Measurements from ENCODE around the gene NXT2. TPM values are rescaled to one million over a fixed set of nuclear protein-coding genes. Genes with fewer than 3 reads are reported as not detected.

Gene NXT2
- polyA plus RNA-seq, 3 donors: 4.2 to 22.5 (median 18.5) TPM

DNA sequence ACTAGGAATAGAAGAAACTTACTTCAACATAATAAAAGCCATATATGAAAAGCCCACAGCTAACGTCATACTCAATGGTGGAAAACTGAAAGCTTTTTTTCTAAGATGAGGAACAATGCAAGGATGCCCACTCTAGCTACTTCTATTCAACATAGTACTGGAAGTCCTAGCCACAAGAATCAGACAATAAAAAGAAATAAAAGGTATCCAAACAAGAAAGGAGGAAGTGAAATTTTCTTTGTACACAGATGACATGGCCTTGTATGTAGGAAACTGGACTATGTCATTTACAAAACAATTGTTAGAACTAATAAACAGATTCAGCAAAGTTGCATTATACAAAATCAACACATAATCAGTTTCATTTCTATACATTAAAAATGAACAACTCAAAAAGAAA lies 25.5 kb upstream of the NXT2 start:
- no peak overlapping the region for H3K27ac Mint-ChIP-seq

DNA sequence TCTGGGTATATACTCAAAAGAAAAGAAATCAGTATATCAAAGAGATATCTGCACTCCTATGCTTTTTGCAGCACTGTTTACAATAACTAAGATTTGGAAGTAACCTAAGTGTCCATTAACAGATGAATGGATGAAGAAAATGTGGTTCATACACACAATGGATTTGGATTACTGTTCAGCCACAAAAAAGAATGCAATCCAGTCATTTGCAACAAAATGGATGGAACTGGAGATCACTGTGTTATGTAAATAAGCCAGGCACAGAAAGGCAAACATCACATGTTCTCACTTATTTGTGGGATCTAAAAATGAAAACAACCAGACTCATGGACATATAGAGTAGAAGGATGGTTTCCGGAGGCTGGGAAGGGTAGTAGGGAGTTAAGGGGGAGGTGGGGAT lies 17.6 kb upstream of the NXT2 start:
- Mint-ChIP-seq H3K27me3 (ENCODE audit: low read depth in 3 of 3) (peaks cover 0 to 2% (median 2%) of the 10 kb centered on the region in 3 donors), H3K4me3 (no peak overlapping the region)

More for the DNA sequence above, 25.5 kb upstream of the NXT2 start:
- Histone ChIP-seq H3K27ac (ENCODE audit: low read depth in 1 of 2, low read length in 2 of 2) (no peak overlapping the region), H3K79me2 (ENCODE audit: insufficient read depth, low read length) (no peaks in the 10 kb centered on the region), H3K9ac (ENCODE audit: insufficient read depth, low read length, poor library complexity, severe bottlenecking) (no peak overlapping the region), H4K20me1 (ENCODE audit: insufficient read depth, low read length) (no peaks in the 10 kb centered on the region), H2AFZ (ENCODE audit: insufficient read depth, low read depth, low read length, poor library complexity, severe bottlenecking) (no peak overlapping the region), H3K27me3 (ENCODE audit: control insufficient read depth in 2 of 2, insufficient read depth in 2 of 2, low read length in 2 of 2) (no peaks in the 10 kb centered on the region), H3K4me3 (replicated peaks in 1 of 3; ENCODE audit: low read depth in 2 of 3, low read length in 3 of 3) (no peak overlapping the region), H3K9me3 (replicated peaks in 1 of 2; ENCODE audit: control insufficient read depth in 1 of 2, insufficient read depth in 1 of 2, low read length in 2 of 2) (no peaks in the 10 kb centered on the region), H3K4me2 (replicated peaks; ENCODE audit: extremely low read depth, low read length, poor library complexity, severe bottlenecking) (no peak overlapping the region), H3K4me1 (ENCODE audit: control insufficient read depth in 1 of 2, insufficient read depth in 2 of 2, low read length in 2 of 2) (no peaks in the 10 kb centered on the region), H3K36me3 (replicated peaks in 1 of 2; ENCODE audit: control insufficient read depth in 1 of 2, insufficient read depth in 2 of 2, low read length in 2 of 2) (no peaks in the 10 kb centered on the region)
- Mint-ChIP-seq H3K4me1 (no peaks in the 10 kb centered on the region), H3K36me3 (no peaks in the 10 kb centered on the region), H3K4me3 (no peak overlapping the region), H3K27me3 (ENCODE audit: low read depth in 3 of 3) (peaks cover 0 to 6% (median 2%) of the 10 kb centered on the region in 3 donors), H3K9me3 (peaks cover 0 to 2% (median 0%) of the 10 kb centered on the region in 7 donors)
- no peak for DNase-seq
- intact Hi-C loops (cut with micrococcal nuclease): no loop called here
- TF ChIP-seq, protein P1, sequence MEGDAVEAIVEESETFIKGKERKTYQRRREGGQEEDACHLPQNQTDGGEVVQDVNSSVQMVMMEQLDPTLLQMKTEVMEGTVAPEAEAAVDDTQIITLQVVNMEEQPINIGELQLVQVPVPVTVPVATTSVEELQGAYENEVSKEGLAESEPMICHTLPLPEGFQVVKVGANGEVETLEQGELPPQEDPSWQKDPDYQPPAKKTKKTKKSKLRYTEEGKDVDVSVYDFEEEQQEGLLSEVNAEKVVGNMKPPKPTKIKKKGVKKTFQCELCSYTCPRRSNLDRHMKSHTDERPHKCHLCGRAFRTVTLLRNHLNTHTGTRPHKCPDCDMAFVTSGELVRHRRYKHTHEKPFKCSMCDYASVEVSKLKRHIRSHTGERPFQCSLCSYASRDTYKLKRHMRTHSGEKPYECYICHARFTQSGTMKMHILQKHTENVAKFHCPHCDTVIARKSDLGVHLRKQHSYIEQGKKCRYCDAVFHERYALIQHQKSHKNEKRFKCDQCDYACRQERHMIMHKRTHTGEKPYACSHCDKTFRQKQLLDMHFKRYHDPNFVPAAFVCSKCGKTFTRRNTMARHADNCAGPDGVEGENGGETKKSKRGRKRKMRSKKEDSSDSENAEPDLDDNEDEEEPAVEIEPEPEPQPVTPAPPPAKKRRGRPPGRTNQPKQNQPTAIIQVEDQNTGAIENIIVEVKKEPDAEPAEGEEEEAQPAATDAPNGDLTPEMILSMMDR (IDR thresholded peaks at IDR 0.05): no peak
- no CpG with 5 or more reads among the region's 1 CpG for WGBS (ENCODE audit: insufficient coverage)

More for the DNA sequence above, 17.6 kb upstream of the NXT2 start:
- intact Hi-C loops (cut with micrococcal nuclease): no loop called here
- no peaks in the 10 kb centered on the region for H3K9me3 ChIP-seq (replicated peaks in 1 of 2; ENCODE audit: control insufficient read depth in 1 of 2, insufficient read depth in 1 of 2, low read length in 2 of 2)
- H3K4me3 ChIP-seq (replicated peaks in 1 of 3; ENCODE audit: low read depth in 2 of 3, low read length in 3 of 3): no peak overlapping the region
- H3K4me1 ChIP-seq (ENCODE audit: control insufficient read depth in 1 of 2, insufficient read depth in 2 of 2, low read length in 2 of 2): no peaks in the 10 kb centered on the region
- no peaks in the 10 kb centered on the region for H3K4me1 Mint-ChIP-seq
- no peaks in the 10 kb centered on the region for H3K36me3 Mint-ChIP-seq
- no peak overlapping the region for H3K4me2 ChIP-seq (replicated peaks; ENCODE audit: extremely low read depth, low read length, poor library complexity, severe bottlenecking)
- H3K27ac ChIP-seq (ENCODE audit: low read depth in 1 of 2, low read length in 2 of 2): no peak overlapping the region
- no peak for DNase-seq
- H3K79me2 ChIP-seq (ENCODE audit: insufficient read depth, low read length): no peaks in the 10 kb centered on the region
- no CpG with 5 or more reads among the region's 1 CpG for WGBS (ENCODE audit: insufficient coverage)
- H3K9ac ChIP-seq (ENCODE audit: insufficient read depth, low read length, poor library complexity, severe bottlenecking): no peak overlapping the region
- H2AFZ ChIP-seq (ENCODE audit: insufficient read depth, low read depth, low read length, poor library complexity, severe bottlenecking): no peak overlapping the region
- H3K36me3 ChIP-seq (replicated peaks in 1 of 2; ENCODE audit: control insufficient read depth in 1 of 2, insufficient read depth in 2 of 2, low read length in 2 of 2): no peaks in the 10 kb centered on the region
- peaks cover 0 to 10% (median 1%) of the 10 kb centered on the region in 7 donors for H3K9me3 Mint-ChIP-seq
- TF ChIP-seq, protein P1 (IDR thresholded peaks at IDR 0.05): no peak
- no peak overlapping the region for H3K27ac Mint-ChIP-seq
- no peaks in the 10 kb centered on the region for H3K27me3 ChIP-seq (ENCODE audit: control insufficient read depth in 2 of 2, insufficient read depth in 2 of 2, low read length in 2 of 2)
- no peaks in the 10 kb centered on the region for H4K20me1 ChIP-seq (ENCODE audit: insufficient read depth, low read length)
